Panc1 (cell line): Measurements from ENCODE around the gene NSDHL. TPM values are rescaled to one million over a fixed set of nuclear protein-coding genes. Genes with fewer than 3 reads are reported as not detected.
"Not testable (repeated sequence)": the region's sequence is repeated elsewhere in the genome, so short reads cannot be mapped to it uniquely, and the experiment has no call there.

Source experiments
- ATAC-seq: fragments of 200-7000 bp; cut with Tn5 transposase; 2 replicates; pipeline ENCODE4 v1.9.1; 2020; ENCODE audit warnings: mild to moderate bottlenecking, moderate library complexity
- Bru-seq: library from RNA; stranded (reverse); fragments of 400-500 nt; gene quantifications from one replicate; lab custom pipeline; 2021; lab: Mats Ljungman, UMichigan
- BruChase-seq, 2 experiments: library from RNA; stranded (reverse); fragments of 400-500 nt; gene quantifications; one replicate each; lab custom pipeline; 2021; lab: Mats Ljungman, UMichigan
- BruUV-seq: library from RNA; stranded (reverse); fragments of 400-500 nt; replicated peaks from 2 replicates; lab custom pipeline; 2021; lab: Mats Ljungman, UMichigan
- CTCF ChIA-PET: fragments of 300-600 bp; sonication (Branson Sonifier 250); formaldehyde crosslinking; loops from one replicate; lab custom pipeline; 2022; ENCODE audit warnings: antibody characterized with exemption; lab: Charles Lee
- POLR2A ChIA-PET: fragments of 300-600 bp; sonication (Branson Sonifier 250); formaldehyde crosslinking; loops from one replicate; lab custom pipeline; 2022; ENCODE audit warnings: antibody characterized with exemption; lab: Charles Lee
- DNase-seq: peaks from one replicate; pipeline ENCODE4 v3.0.0-alpha.2; 2010; ENCODE audit warnings: low read depth, low spot score
- H3K27ac ChIP-seq: 2 replicates; pipeline ENCODE4 v1.5.1; 2011; ENCODE audit warnings: mild to moderate bottlenecking, low read length, inconsistent platforms
- H3K27me3 ChIP-seq: fragments of 200-500 bp; sonication (Bioruptor generic); 2 replicates; pipeline ENCODE4 v1.6.0; 2014; ENCODE audit warnings: low read length, inconsistent platforms; ENCODE audit not compliant: control insufficient read depth, insufficient read depth
- H3K36me3 ChIP-seq: fragments of 200-500 bp; sonication (Bioruptor generic); 2 replicates; pipeline ENCODE4 v1.5.1; 2014; ENCODE audit warnings: inconsistent platforms, mild to moderate bottlenecking, low read length, moderate library complexity; ENCODE audit not compliant: control insufficient read depth, insufficient read depth
- H3K4me1 ChIP-seq: 2 replicates; pipeline ENCODE4 v1.5.1; 2011; ENCODE audit warnings: inconsistent platforms, mild to moderate bottlenecking, low read length, moderate library complexity; ENCODE audit not compliant: control insufficient read depth, insufficient read depth
- H3K4me3 ChIP-seq, 2 experiments: 2 replicates each; pipeline ENCODE4 v1.5.1; 2011 to 2012; ENCODE audit warnings: low read depth in 2 of 2, low read length in 2 of 2, mild to moderate bottlenecking in 2 of 2, inconsistent platforms in 1 of 2, moderate library complexity in 1 of 2
- H3K9me3 ChIP-seq: fragments of 200-500 bp; sonication (Bioruptor generic); 2 replicates; pipeline ENCODE4 v1.5.1; 2014; ENCODE audit warnings: low read depth, mild to moderate bottlenecking, inconsistent platforms, low read length, moderate library complexity; ENCODE audit not compliant: control insufficient read depth, insufficient read depth
- CTCF ChIP-seq: fragments of 450-650 bp; IDR thresholded peaks from 2 replicates; pipeline ENCODE4 v1.5.1; 2017; ENCODE audit warnings: mild to moderate bottlenecking
- POLR2AphosphoS5 ChIP-seq: IDR thresholded peaks from 2 replicates; pipeline ENCODE4 v1.6.1; 2012; ENCODE audit warnings: mild to moderate bottlenecking, low read depth, low read length, moderate library complexity
- REST ChIP-seq, 2 experiments: IDR thresholded peaks; 2 replicates each; pipeline ENCODE4 v1.6.1; 2011 to 2012; ENCODE audit warnings: low read depth in 2 of 2, control low read depth in 1 of 2, low read length in 1 of 2, mild to moderate bottlenecking in 1 of 2, moderate library complexity in 1 of 2; ENCODE audit not compliant: insufficient read depth in 1 of 2
- SIN3A ChIP-seq: IDR thresholded peaks from 2 replicates; pipeline ENCODE4 v1.6.1; 2012; ENCODE audit warnings: low read depth, mild to moderate bottlenecking, low read length, moderate library complexity, borderline replicate concordance; ENCODE audit not compliant: insufficient read depth
- TCF7L2 ChIP-seq: IDR thresholded peaks from 2 replicates; pipeline ENCODE4 v1.6.1; 2011; ENCODE audit warnings: mild to moderate bottlenecking, low read depth, low read length, inconsistent platforms
- in situ Hi-C: cut with HindIII; loops from 2 replicates; pipeline ENCODE4 v1.10.0; 2016; ENCODE audit warnings: low sequenced_read_pairs, low pct_unique_long_range_greater_than_20kb
- intact Hi-C: fragments of 100-400 bp; cut with micrococcal nuclease; formaldehyde crosslinking; loops from one replicate; pipeline ENCODE4 v1.10.0; 2022; ENCODE audit not compliant: unreplicated experiment
- long read RNA-seq: library from polyadenylated mRNA; unstranded; transcript quantifications from one replicate; pipeline ENCODE4 v2.0.0, GENCODE V29; 2021; ENCODE audit not compliant: unreplicated experiment
- polyA plus RNA-seq: library from polyadenylated mRNA; unstranded; fragments of >200 nt; gene quantifications from one replicate; pipeline ENCODE4 v1.2.1, GENCODE V29; 2012; ENCODE audit warnings: missing spikeins; ENCODE audit not compliant: insufficient read length
- total RNA-seq: library from RNA; stranded (reverse); gene quantifications from one replicate; pipeline ENCODE4 v1.2.1, GENCODE V29; 2021; ENCODE audit not compliant: unreplicated experiment

NSDHL gene
- total RNA-seq (75.0 TPM), Bru-seq, nascent RNA (percentile 81 among the genes with signal in this experiment), BruChase-seq, experiment 1, labeled RNA remaining after a 2-hour chase (percentile 76 among the genes with signal in this experiment), BruChase-seq, experiment 2, labeled RNA remaining after a 6-hour chase (percentile 76 among the genes with signal in this experiment)
- 78.8 TPM for polyA plus RNA-seq
- long read RNA-seq, transcript NSDHL-203 (9 exons, 1,630 nt) = minor isoform, 11 of 163 reads
- long read RNA-seq, transcript NSDHL-201 (8 exons, 1,929 nt) = major isoform, 136 of 163 reads
- long read RNA-seq, partial matches to known transcripts = 10 of 163 reads
- long read RNA-seq, other reads (novel, unspliced or antisense) = 6 of 163 reads

DNA sequence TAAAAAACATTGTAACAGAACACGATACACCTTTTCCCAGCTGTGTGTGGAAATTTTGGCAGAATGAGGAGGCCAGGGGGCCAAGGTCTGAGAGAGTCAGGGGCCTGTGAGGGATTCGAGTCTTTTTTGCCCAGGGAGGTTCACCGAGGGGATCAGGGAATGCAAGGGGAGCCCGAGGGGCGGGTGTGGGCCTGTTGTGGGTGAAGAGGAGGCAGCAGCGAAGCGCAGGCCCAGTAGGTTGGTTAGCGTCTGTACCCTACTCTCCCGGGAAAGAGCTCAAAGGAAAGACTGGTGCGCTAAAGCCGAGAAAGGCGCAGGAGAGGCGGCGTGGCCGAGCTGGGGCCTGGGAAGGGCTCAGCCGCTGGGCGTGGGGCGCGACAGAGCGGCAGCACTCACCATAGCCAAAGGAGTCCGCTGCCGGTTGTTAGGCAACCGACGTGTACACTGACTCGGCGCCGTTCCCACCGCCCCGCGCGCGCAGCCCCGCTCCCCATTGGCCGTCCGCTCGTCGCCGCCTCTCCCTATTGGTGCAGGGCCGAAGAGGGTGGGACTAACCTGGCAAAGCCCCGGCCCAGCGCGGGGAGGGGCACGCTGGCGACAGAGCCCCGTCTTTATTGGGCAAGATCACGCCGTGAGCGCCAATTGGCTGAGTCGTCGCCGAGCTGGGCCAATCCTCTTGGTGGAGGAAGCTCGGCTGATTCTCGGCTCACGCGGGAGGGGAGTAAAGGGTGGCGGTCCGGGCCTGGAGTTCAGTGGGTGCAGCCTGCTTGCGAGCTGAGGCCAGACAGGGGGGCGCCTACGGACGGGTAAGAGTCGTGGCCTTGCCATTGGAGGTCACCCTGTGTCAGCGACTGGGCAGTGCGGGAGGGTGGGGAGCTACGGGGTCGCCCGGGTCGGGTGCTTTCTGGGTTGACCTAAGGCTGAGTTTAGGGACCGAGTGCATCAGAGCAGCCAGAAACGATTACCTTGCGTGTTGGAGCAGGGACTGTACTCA lies at the start of gene NSDHL, which contains the start of gene CETN2:
Gene NSDHL (plus strand): TSS at position 752 of the 994 bp plus-strand sequence. CDS start 15,262 bp downstream, outside the sequence.
Gene CETN2 (minus strand): TSS at position 446 of the 994 bp plus-strand sequence. CDS start 47 bp downstream, at position 399.
- TF ChIP-seq SIN3A (peak; percentile 22; the same call in 1 of the 2 replicates), CTCF (no peak), POLR2AphosphoS5 (peak; percentile 83), REST (IDR thresholded peaks at IDR 0.05; ENCODE audit: insufficient read depth in 1 of 2, low read depth in 2 of 2, low read length in 1 of 2) (no peak), TCF7L2 (no peak)
- DNase-seq (peak; percentile 89), ATAC-seq (peak; percentile 99)
- no TSS peak for BruUV-seq
- Histone ChIP-seq H3K9me3 (no peaks in the 10 kb centered on the region), H3K4me1 (peaks cover 13% of the 10 kb centered on the region; the same call in 1 of the 2 replicates), H3K27me3 (no peaks in the 10 kb centered on the region), H3K4me3 (peak within 1 kb of the TSS; percentile 93 to 96), H3K27ac (peak within 1 kb of the TSS; percentile 93), H3K36me3 (no peaks in the 10 kb centered on the region)
- ChIA-PET POLR2A (interaction anchor here (0.6 to 0.7 kb wide), 2 partner anchors 14 to 1662 kb away, joined by 3 to 12 read pairs; no protein-coding TSS in a partner anchor), CTCF (no interaction called here)
- in situ Hi-C loops = no loop called here
- intact Hi-C loops = no loop called here

DNA sequence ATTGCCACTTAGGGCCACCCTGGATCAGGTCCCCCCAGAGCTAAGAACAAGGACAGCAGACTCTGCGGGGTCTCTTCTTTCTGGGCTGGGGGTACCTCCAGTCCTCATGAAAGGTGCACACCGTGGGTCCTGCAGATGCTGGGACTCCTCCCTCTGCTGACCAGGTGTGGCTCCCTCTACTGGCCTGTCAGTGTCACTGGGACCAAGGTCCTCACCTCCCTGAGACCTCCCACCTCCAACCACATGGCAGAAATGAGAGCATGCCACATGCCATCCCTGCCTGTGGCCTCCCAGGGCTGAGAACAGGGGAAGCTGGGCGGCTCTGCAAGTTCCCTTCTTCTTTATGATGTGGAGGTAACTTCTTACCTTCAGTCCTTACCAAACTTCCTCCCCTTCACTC lies 43.8 kb upstream of the NSDHL start:
- H3K27ac ChIP-seq, H3K36me3 ChIP-seq, H3K4me3 ChIP-seq, H3K9me3 ChIP-seq, DNase-seq, H3K4me1 ChIP-seq, BruUV-seq, CTCF ChIA-PET, POLR2A ChIA-PET, H3K27me3 ChIP-seq, intact Hi-C loops, in situ Hi-C loops: not testable (repeated sequence)
- peak; percentile 72 for ATAC-seq
